WERI-Rb-1 (cell line): ENCODE data around the gene BICC1.
A peak's percentile ranks its signal among the peaks of the same experiment; 100 is the strongest.

ENCODE experiments used
- DNase-seq: peaks from one replicate; pipeline ENCODE4 v3.0.0-alpha.2; 2020
- H3K27ac ChIP-seq: fragments of 250-450 bp; sonication (Bioruptor Pico); 2 replicates; pipeline ENCODE4 v1.5.1; 2020; ENCODE audit warnings: mild to moderate bottlenecking, moderate library complexity
- H3K27me3 ChIP-seq: fragments of 250-450 bp; sonication (Bioruptor Pico); 2 replicates; pipeline ENCODE4 v1.5.1; 2021; ENCODE audit warnings: mild to moderate bottlenecking, low read depth, moderate library complexity; ENCODE audit not compliant: insufficient read depth, severe bottlenecking
- H3K36me3 ChIP-seq: fragments of 250-450 bp; sonication (Bioruptor Pico); 2 replicates; pipeline ENCODE4 v1.5.1; 2020; ENCODE audit warnings: mild to moderate bottlenecking, moderate library complexity
- H3K4me3 ChIP-seq: 2 replicates; pipeline ENCODE4 v1.5.1; 2011; ENCODE audit warnings: low read depth, mild to moderate bottlenecking, control low read depth, low read length
- H3K9me3 ChIP-seq: fragments of 250-450 bp; sonication (Bioruptor Pico); 2 replicates; pipeline ENCODE4 v1.5.1; 2021; ENCODE audit warnings: mild to moderate bottlenecking, moderate library complexity; ENCODE audit not compliant: severe bottlenecking
- CTCF ChIP-seq: IDR thresholded peaks from 2 replicates; pipeline ENCODE4 v1.5.1; 2011; ENCODE audit warnings: low read depth, mild to moderate bottlenecking, control low read depth, inconsistent platforms, low read length

The BICC1 gene

GRCh38 chr10:58779594-58779993, 266.9 kb downstream of the BICC1 start:
- no peaks in the 10 kb centered on the region for H3K36me3 ChIP-seq
- no peak overlapping the region for H3K27ac ChIP-seq
- H3K4me3 ChIP-seq = no peak overlapping the region
- TF ChIP-seq CTCF = no peak
- no peaks in the 10 kb centered on the region for H3K27me3 ChIP-seq
- H3K9me3 ChIP-seq = no peaks in the 10 kb centered on the region
- no peak for DNase-seq

GRCh38 chr10:58780476-58780875, 267.8 kb downstream of the BICC1 start:
- H3K9me3 ChIP-seq = no peaks in the 10 kb centered on the region
- no peak for TF ChIP-seq CTCF
- no peaks in the 10 kb centered on the region for H3K27me3 ChIP-seq
- no peak overlapping the region for H3K27ac ChIP-seq
- no peaks in the 10 kb centered on the region for H3K36me3 ChIP-seq
- H3K4me3 ChIP-seq = no peak overlapping the region
- DNase-seq = no peak

- no peak for DNase-seq
- Histone ChIP-seq H3K27ac (no peak overlapping the region), H3K27me3 (no peaks in the 10 kb centered on the region), H3K9me3 (no peaks in the 10 kb centered on the region), H3K4me3 (no peak overlapping the region), H3K36me3 (no peaks in the 10 kb centered on the region)
- TF ChIP-seq CTCF = peak; percentile 48
Measured at GRCh38 chr10:58781873-58782488, 269.3 kb downstream of the BICC1 start.

GRCh38 chr10:58782876-58783851, 270.5 kb downstream of the BICC1 start:
- no peaks in the 10 kb centered on the region for H3K9me3 ChIP-seq
- no peak overlapping the region for H3K4me3 ChIP-seq
- no peak for DNase-seq
- no peaks in the 10 kb centered on the region for H3K27me3 ChIP-seq
- no peak for TF ChIP-seq CTCF
- H3K27ac ChIP-seq = no peak overlapping the region
- H3K36me3 ChIP-seq = no peaks in the 10 kb centered on the region

GRCh38 chr10:58784361-58784760, 271.7 kb downstream of the BICC1 start:
- DNase-seq = no peak

More at GRCh38 chr10:58784361-58784760, 271.7 kb downstream of the BICC1 start:
- Histone ChIP-seq H3K36me3 (no peaks in the 10 kb centered on the region), H3K9me3 (no peaks in the 10 kb centered on the region), H3K27me3 (no peaks in the 10 kb centered on the region), H3K27ac (no peak overlapping the region), H3K4me3 (no peak overlapping the region)
- no peak for TF ChIP-seq CTCF
